HEK293 (cell line): ENCODE measurements around the gene CDC42BPA.
A peak's percentile ranks its signal among the peaks of the same experiment; 100 is the strongest.
"Not testable (repeated sequence)": the region's sequence is repeated elsewhere in the genome, so short reads cannot be mapped to it uniquely, and the experiment has no call there.

Source experiments
- CTCF ChIA-PET: fragments of 350-600 bp; formaldehyde crosslinking; extraction: SDS; loops from one replicate; lab custom pipeline; 2021; ENCODE audit warnings: antibody characterized with exemption; lab: Yijun Ruan, JAX
- POLR2A ChIA-PET: fragments of 300-600 bp; formaldehyde crosslinking; extraction: SDS; loops from one replicate; lab custom pipeline; 2020; ENCODE audit warnings: antibody characterized with exemption, inconsistent platforms; lab: Yijun Ruan, JAX
- H3K27ac ChIP-seq: fragments of 200-500 bp; sonication (Bioruptor generic); 2 replicates; pipeline ENCODE4 v1.5.1; 2014; ENCODE audit warnings: low read depth, low read length, control low read depth, inconsistent platforms; ENCODE audit errors: extremely low read depth
- H3K36me3 ChIP-seq, 2 experiments: fragments of 200-500 bp in 1 of 2; sonication (Bioruptor generic) in 1 of 2; 1 replicate in 1 of 2; 2 replicates in 1 of 2; pipeline ENCODE4 v1.5.1; 2014 to 2017; ENCODE audit warnings: inconsistent platforms in 2 of 2, low read length in 2 of 2; ENCODE audit not compliant: control insufficient read depth in 2 of 2, insufficient read depth in 1 of 2
- H3K4me1 ChIP-seq: fragments of 200-500 bp; sonication (Bioruptor generic); 2 replicates; pipeline ENCODE4 v1.5.1; 2014; ENCODE audit warnings: mild to moderate bottlenecking, low read length, inconsistent platforms; ENCODE audit not compliant: control insufficient read depth, insufficient read depth
- H3K4me3 ChIP-seq: 2 replicates; pipeline ENCODE4 v1.5.1; 2011; ENCODE audit warnings: low read depth, mild to moderate bottlenecking, control low read depth, low read length, moderate library complexity
- H3K9me3 ChIP-seq: fragments of 200-500 bp; sonication (Bioruptor generic); 2 replicates; pipeline ENCODE4 v1.5.1; 2014; ENCODE audit warnings: low read depth, low read length, inconsistent platforms; ENCODE audit not compliant: control insufficient read depth, insufficient read depth
- PRDM1 ChIP-seq: fragments of 450-650 bp; formaldehyde crosslinking; IDR thresholded peaks from 2 replicates; pipeline ENCODE4; 2016; ENCODE audit warnings: missing biosample characterization, missing genetic modification characterization
- ZNF350 ChIP-seq: fragments of 450-650 bp; formaldehyde crosslinking; IDR thresholded peaks from 2 replicates; pipeline ENCODE4 v1.5.0; 2017; ENCODE audit warnings: missing biosample characterization, mild to moderate bottlenecking, missing genetic modification characterization
- ZNF433 ChIP-seq: fragments of 450-650 bp; formaldehyde crosslinking; IDR thresholded peaks from 2 replicates; pipeline ENCODE4 v1.5.1; 2016; ENCODE audit warnings: missing biosample characterization, missing genetic modification characterization, low read depth
- ZNF664 ChIP-seq: fragments of 450-650 bp; formaldehyde crosslinking; IDR thresholded peaks from 2 replicates; pipeline ENCODE4 v1.5.1; 2016; ENCODE audit warnings: missing biosample characterization, missing genetic modification characterization
- ZNF76 ChIP-seq: fragments of 450-650 bp; formaldehyde crosslinking; IDR thresholded peaks from 2 replicates; pipeline ENCODE4; 2016; ENCODE audit warnings: low read depth, missing biosample characterization, missing genetic modification characterization, borderline replicate concordance
- TF ChIP-seq, protein P1 (sequence below): fragments of 450-650 bp; formaldehyde crosslinking; IDR thresholded peaks from 2 replicates; pipeline ENCODE4 v1.5.1; 2016; ENCODE audit warnings: missing biosample characterization, missing genetic modification characterization
- TF ChIP-seq, protein P2 (sequence below): sonication (generic); formaldehyde crosslinking; IDR thresholded peaks from 2 replicates; pipeline ENCODE4 v1.8.1; 2022; ENCODE audit warnings: mild to moderate bottlenecking, moderate library complexity, missing genetic modification reagents
- TF ChIP-seq, protein P3 (sequence below): fragments of 450-650 bp; formaldehyde crosslinking; IDR thresholded peaks from 2 replicates; pipeline ENCODE4 v1.5.1; 2017; ENCODE audit warnings: missing biosample characterization, mild to moderate bottlenecking, missing genetic modification characterization, moderate library complexity
- TF ChIP-seq, protein P4 (sequence below): fragments of 450-650 bp; formaldehyde crosslinking; IDR thresholded peaks from 2 replicates; pipeline ENCODE4; 2016; ENCODE audit warnings: missing biosample characterization, missing genetic modification characterization
- TF ChIP-seq, protein P5 (sequence below): fragments of 450-650 bp; formaldehyde crosslinking; IDR thresholded peaks from 2 replicates; pipeline ENCODE4 v1.5.1; 2016; ENCODE audit warnings: missing biosample characterization, missing genetic modification characterization, borderline replicate concordance
- TF ChIP-seq, protein P6 (sequence below): fragments of 450-650 bp; formaldehyde crosslinking; IDR thresholded peaks from 2 replicates; pipeline ENCODE4 v1.5.1; 2016; ENCODE audit warnings: missing biosample characterization, missing genetic modification characterization

CDC42BPA gene

DNA sequence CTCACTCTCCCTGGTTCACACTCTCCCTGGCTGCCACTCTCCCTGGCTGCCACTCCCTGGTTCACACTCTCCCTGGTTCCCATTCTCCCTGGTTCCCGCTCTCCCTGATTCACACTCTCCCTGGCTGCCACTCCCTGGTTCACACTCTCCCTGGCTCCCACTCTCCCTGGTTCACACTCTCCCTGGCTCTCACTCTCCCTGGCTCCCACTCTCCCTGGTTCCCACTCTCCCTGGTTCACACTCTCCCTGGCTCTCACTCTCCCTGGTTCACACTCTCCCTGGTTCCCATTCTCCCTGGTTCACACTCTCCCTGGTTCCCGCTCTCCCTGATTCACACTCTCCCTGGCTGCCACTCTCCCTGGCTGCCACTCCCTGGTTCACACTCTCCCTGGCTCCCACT, 362.4 kb downstream of the CDC42BPA start:
- H3K4me3 ChIP-seq, H3K9me3 ChIP-seq, H3K36me3 ChIP-seq, POLR2A ChIA-PET, H3K27ac ChIP-seq, CTCF ChIA-PET, H3K4me1 ChIP-seq: not testable (repeated sequence)
- TF ChIP-seq, protein P1, sequence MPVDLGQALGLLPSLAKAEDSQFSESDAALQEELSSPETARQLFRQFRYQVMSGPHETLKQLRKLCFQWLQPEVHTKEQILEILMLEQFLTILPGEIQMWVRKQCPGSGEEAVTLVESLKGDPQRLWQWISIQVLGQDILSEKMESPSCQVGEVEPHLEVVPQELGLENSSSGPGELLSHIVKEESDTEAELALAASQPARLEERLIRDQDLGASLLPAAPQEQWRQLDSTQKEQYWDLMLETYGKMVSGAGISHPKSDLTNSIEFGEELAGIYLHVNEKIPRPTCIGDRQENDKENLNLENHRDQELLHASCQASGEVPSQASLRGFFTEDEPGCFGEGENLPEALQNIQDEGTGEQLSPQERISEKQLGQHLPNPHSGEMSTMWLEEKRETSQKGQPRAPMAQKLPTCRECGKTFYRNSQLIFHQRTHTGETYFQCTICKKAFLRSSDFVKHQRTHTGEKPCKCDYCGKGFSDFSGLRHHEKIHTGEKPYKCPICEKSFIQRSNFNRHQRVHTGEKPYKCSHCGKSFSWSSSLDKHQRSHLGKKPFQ (tag by site-specific recombination): peak; percentile 99
- peak; percentile 96 for TF ChIP-seq PRDM1

DNA sequence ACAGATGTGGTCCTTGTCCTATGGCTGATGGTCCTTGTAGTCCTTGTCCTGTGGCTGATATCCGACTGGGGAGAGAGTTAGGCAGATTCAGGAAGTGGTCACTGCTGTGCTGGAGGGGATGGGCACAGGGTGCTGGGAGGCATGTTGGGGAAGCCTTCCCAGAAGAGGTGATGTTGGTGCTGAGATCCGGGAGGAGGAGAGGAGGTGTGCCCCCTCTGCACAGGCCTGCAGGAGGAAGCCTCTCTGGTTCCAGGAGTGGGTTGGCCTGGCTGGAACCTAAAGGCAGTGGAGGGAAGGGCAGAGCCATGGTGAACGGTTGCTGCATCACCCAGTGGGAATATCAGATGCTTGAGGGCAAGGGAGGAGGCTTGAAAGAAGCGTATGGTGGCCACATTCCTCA, 363.5 kb downstream of the CDC42BPA start:
- Histone ChIP-seq H3K4me3 (no peak overlapping the region), H3K27ac (no peak overlapping the region), H3K4me1 (no peaks in the 10 kb centered on the region), H3K9me3 (no peaks in the 10 kb centered on the region), H3K36me3 (peaks cover 0 to 5% of the 10 kb centered on the region in 2 experiments; a peak in 1 of 3 replicates)
- ChIA-PET POLR2A (no interaction called here), CTCF (no interaction called here)
- TF ChIP-seq, protein P2, sequence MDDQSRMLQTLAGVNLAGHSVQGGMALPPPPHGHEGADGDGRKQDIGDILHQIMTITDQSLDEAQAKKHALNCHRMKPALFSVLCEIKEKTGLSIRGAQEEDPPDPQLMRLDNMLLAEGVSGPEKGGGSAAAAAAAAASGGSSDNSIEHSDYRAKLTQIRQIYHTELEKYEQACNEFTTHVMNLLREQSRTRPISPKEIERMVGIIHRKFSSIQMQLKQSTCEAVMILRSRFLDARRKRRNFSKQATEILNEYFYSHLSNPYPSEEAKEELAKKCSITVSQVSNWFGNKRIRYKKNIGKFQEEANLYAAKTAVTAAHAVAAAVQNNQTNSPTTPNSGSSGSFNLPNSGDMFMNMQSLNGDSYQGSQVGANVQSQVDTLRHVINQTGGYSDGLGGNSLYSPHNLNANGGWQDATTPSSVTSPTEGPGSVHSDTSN (CRISPR knock-in tag): no peak
- TF ChIP-seq, protein P3, sequence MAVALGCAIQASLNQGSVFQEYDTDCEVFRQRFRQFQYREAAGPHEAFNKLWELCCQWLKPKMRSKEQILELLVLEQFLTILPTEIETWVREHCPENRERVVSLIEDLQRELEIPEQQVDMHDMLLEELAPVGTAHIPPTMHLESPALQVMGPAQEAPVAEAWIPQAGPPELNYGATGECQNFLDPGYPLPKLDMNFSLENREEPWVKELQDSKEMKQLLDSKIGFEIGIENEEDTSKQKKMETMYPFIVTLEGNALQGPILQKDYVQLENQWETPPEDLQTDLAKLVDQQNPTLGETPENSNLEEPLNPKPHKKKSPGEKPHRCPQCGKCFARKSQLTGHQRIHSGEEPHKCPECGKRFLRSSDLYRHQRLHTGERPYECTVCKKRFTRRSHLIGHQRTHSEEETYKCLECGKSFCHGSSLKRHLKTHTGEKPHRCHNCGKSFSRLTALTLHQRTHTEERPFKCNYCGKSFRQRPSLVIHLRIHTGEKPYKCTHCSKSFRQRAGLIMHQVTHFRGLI: no peak
- no peak for TF ChIP-seq ZNF76 (tag by site-specific recombination)
- TF ChIP-seq, protein P4, sequence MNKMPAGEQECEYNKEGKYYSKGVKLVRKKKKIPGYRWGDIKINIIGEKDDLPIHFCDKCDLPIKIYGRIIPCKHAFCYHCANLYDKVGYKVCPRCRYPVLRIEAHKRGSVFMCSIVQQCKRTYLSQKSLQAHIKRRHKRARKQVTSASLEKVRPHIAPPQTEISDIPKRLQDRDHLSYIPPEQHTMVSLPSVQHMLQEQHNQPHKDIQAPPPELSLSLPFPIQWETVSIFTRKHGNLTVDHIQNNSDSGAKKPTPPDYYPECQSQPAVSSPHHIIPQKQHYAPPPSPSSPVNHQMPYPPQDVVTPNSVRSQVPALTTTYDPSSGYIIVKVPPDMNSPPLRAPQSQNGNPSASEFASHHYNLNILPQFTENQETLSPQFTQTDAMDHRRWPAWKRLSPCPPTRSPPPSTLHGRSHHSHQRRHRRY: no peak
- TF ChIP-seq, protein P5, sequence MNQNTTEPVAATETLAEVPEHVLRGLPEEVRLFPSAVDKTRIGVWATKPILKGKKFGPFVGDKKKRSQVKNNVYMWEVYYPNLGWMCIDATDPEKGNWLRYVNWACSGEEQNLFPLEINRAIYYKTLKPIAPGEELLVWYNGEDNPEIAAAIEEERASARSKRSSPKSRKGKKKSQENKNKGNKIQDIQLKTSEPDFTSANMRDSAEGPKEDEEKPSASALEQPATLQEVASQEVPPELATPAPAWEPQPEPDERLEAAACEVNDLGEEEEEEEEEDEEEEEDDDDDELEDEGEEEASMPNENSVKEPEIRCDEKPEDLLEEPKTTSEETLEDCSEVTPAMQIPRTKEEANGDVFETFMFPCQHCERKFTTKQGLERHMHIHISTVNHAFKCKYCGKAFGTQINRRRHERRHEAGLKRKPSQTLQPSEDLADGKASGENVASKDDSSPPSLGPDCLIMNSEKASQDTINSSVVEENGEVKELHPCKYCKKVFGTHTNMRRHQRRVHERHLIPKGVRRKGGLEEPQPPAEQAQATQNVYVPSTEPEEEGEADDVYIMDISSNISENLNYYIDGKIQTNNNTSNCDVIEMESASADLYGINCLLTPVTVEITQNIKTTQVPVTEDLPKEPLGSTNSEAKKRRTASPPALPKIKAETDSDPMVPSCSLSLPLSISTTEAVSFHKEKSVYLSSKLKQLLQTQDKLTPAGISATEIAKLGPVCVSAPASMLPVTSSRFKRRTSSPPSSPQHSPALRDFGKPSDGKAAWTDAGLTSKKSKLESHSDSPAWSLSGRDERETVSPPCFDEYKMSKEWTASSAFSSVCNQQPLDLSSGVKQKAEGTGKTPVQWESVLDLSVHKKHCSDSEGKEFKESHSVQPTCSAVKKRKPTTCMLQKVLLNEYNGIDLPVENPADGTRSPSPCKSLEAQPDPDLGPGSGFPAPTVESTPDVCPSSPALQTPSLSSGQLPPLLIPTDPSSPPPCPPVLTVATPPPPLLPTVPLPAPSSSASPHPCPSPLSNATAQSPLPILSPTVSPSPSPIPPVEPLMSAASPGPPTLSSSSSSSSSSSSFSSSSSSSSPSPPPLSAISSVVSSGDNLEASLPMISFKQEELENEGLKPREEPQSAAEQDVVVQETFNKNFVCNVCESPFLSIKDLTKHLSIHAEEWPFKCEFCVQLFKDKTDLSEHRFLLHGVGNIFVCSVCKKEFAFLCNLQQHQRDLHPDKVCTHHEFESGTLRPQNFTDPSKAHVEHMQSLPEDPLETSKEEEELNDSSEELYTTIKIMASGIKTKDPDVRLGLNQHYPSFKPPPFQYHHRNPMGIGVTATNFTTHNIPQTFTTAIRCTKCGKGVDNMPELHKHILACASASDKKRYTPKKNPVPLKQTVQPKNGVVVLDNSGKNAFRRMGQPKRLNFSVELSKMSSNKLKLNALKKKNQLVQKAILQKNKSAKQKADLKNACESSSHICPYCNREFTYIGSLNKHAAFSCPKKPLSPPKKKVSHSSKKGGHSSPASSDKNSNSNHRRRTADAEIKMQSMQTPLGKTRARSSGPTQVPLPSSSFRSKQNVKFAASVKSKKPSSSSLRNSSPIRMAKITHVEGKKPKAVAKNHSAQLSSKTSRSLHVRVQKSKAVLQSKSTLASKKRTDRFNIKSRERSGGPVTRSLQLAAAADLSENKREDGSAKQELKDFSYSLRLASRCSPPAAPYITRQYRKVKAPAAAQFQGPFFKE (tag by site-specific recombination): no peak
- TF ChIP-seq ZNF433 (tag by site-specific recombination): no peak
- TF ChIP-seq ZNF350 (tag by site-specific recombination): no peak
- no peak for TF ChIP-seq ZNF664 (tag by site-specific recombination)
- TF ChIP-seq, protein P6, sequence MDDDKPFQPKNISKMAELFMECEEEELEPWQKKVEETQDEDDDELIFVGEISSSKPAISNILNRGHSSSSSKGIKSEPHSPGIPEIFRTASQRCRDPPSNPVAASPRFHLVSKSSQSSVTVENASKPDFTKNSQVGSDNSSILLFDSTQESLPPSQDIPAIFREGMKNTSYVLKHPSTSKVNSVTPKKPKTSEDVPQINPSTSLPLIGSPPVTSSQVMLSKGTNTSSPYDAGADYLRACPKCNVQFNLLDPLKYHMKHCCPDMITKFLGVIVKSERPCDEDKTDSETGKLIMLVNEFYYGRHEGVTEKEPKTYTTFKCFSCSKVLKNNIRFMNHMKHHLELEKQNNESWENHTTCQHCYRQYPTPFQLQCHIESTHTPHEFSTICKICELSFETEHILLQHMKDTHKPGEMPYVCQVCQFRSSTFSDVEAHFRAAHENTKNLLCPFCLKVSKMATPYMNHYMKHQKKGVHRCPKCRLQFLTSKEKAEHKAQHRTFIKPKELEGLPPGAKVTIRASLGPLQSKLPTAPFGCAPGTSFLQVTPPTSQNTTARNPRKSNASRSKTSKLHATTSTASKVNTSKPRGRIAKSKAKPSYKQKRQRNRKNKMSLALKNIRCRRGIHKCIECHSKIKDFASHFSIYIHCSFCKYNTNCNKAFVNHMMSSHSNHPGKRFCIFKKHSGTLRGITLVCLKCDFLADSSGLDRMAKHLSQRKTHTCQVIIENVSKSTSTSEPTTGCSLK (tag by site-specific recombination): no peak
